C4-2B (cell line): ENCODE measurements around the gene CHST14.
A peak's percentile ranks its signal among the peaks of the same experiment; 100 is the strongest.

Experiments used
- H3K27ac ChIP-seq: fragments of 450-650 bp; 2 replicates; pipeline ENCODE4 v1.5.1; 2017
- ZFX ChIP-seq: fragments of 450-650 bp; IDR thresholded peaks from 2 replicates; pipeline ENCODE4 v1.6.1; 2017
- TF ChIP-seq, protein P1 (sequence below): fragments of 450-650 bp; conservative IDR thresholded peaks from 2 replicates; pipeline ENCODE4 v1.5.1; 2017; ENCODE audit warnings: mild to moderate bottlenecking

CHST14 gene

DNA sequence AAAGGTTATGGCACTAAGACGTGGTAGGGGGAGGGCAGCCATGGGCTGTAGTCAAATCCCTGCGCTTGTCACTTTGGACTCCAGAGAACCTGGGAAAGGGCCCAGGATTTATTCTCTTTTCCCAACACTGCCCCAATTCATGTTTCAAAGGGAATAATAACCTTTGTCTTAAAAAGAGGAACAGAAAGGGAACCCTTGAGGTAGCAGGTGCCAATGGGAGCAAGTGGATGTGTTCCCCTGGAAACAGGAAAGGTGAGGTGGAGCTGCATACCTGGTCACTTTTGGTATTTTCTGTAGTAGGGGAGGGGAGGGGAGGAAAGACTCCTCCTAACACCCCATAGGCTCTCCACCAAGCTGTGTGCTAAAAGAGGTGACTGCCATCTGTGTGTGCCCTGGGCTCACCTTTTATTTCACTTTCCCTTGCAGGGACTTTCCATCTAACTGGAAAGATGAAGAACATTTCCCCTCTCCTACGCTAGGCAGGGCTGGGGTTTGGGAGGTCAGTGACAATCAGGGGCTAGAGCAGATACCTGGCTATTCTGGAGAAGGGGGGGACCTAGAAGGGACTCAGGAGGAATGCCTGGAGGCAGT, 6.1 kb upstream of the CHST14 start:
- TF ChIP-seq, protein P1, sequence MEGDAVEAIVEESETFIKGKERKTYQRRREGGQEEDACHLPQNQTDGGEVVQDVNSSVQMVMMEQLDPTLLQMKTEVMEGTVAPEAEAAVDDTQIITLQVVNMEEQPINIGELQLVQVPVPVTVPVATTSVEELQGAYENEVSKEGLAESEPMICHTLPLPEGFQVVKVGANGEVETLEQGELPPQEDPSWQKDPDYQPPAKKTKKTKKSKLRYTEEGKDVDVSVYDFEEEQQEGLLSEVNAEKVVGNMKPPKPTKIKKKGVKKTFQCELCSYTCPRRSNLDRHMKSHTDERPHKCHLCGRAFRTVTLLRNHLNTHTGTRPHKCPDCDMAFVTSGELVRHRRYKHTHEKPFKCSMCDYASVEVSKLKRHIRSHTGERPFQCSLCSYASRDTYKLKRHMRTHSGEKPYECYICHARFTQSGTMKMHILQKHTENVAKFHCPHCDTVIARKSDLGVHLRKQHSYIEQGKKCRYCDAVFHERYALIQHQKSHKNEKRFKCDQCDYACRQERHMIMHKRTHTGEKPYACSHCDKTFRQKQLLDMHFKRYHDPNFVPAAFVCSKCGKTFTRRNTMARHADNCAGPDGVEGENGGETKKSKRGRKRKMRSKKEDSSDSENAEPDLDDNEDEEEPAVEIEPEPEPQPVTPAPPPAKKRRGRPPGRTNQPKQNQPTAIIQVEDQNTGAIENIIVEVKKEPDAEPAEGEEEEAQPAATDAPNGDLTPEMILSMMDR, result no peak
- TF ChIP-seq ZFX, result no peak
- no peak overlapping the region for H3K27ac ChIP-seq

DNA sequence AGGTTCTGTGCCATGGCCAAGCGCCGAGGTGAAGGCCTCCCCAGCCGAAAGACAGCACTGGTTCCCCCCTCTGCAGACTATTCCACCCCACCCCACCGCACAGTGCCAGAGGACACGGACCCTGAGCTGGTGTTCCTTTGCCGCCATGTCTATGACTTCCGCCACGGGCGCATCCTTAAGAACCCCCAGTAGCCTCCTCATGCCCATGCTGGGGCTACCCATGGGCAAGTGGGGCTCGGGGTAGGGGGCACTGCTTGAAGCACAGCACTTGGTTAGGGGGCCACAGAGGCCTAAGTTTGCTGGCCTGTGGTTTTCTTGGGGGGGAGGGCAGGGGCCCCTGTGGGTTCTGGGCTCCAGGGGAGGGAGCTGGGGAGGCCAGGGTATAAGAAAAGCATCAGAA, 4.8 kb upstream of the CHST14 start:
- TF ChIP-seq, protein P1, result no peak
- no peak for TF ChIP-seq ZFX
- no peak overlapping the region for H3K27ac ChIP-seq

DNA sequence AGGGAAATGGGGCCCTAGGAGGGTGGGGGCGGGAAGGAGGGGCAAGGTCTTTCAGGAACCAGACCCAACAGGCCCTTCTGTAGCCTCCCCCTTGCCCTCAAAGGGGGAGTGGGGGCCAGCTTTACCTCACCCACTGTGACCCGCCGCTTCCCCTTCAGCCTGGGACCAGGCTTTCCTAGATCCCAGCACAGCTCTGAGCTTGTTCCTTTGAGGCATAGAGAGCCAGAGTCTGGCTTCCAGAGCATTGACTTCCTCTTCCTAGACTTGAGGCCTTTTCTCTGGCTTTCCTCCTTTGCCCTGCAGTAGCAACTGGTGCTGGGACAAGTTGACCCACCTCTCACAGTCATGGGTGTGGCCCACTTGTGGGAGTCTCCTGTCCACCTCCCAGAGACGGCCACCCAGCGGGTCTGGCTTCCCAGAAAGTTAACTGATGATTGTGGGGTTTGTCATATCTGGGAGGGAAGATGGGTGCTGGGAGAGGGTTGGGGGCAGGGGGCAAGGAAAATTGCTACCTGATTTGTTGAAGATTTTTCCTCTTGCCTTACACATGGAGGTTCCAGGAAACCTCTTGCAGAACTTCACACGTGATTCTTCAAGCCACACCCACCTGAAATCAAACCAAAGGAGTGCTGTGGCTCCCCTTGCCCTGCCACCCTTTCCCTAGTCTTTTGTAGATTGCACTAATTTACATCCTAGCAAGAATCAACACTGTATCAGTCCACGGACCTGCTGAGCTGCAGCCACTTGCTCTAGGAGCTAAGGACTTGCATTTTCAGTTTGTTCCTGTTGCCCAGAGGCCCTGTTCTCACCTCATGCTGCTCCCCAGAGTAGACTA, 4.1 kb upstream of the CHST14 start:
- H3K27ac ChIP-seq, result no peak overlapping the region
- TF ChIP-seq ZFX, result no peak
- TF ChIP-seq, protein P1, result no peak

DNA sequence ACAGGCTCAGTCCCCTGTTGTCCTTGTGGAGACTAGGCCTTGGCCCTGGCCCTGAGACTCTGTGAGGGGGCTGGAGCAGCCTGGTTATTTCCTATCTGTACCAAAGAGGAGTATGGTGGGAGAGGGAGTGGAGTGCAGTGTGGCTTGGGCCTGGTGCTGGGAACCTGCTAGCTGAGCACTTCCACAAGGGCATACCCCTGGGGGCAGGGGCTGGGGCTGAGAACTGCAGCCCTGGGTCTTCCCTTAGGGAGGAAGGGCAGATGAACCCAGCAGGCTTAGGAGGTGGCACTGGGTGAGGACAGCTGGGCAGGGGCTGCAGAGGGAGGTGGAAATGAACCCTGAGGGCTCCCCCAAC, 3.5 kb upstream of the CHST14 start:
- no peak overlapping the region for H3K27ac ChIP-seq

DNA sequence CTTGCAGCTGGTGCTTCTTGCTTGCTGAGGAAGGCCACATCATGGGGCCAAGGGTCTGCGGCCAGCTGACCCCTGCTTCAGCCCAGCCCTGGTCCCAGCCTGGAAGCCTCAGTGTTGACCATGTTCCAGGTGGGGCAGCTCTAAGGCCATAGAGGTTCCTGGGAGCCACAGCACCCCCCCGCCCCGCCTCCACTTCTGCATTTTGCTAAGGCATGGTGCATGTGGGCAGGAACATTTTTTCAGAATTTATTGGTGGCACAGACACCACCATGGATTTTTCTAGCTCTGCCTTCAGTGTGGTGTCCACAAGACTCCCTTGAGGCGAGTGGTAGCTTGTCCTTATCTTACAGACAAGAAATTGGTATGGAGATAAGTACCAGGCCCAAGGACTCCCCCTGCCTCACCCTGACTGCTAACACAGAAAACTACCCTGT, 1.9 kb upstream of the CHST14 start:
- H3K27ac ChIP-seq, result no peak overlapping the region
- TF ChIP-seq ZFX, result no peak

More for the DNA sequence above, 3.5 kb upstream of the CHST14 start:
- no peak for TF ChIP-seq ZFX
- TF ChIP-seq, protein P1, result no peak

DNA sequence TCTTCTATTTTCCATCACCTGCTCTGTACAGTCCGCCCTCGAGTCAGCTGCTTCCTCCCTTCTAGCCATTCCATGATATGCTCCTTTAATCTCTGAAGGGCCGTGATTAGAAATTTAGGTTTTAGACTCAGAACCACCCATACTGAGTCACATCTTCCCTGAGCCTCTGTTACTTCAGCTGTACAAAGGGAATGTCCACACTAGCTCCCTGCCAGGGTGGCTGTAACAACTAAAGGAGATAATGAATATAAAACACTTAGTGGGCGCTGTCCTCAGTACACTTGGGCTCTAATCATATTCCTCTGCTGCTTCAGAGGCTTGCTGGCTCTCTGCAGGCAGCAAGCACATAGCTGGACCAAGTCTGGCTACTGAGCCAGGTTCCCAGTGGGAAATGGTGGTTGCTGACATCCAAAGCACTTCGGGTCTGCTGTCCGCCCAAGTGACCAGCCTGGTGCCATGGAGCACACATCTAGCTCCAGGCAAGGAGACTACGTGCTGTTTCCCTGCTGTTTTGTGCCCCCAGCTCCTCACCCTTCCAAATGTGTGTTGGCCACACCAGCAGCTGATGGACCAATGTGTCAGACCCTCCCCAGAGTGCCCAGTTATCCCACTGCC, 901 bp upstream of the CHST14 start:
- H3K27ac ChIP-seq, result peak overlapping the region; percentile 86
- TF ChIP-seq, protein P1, result no peak
- no peak for TF ChIP-seq ZFX

DNA sequence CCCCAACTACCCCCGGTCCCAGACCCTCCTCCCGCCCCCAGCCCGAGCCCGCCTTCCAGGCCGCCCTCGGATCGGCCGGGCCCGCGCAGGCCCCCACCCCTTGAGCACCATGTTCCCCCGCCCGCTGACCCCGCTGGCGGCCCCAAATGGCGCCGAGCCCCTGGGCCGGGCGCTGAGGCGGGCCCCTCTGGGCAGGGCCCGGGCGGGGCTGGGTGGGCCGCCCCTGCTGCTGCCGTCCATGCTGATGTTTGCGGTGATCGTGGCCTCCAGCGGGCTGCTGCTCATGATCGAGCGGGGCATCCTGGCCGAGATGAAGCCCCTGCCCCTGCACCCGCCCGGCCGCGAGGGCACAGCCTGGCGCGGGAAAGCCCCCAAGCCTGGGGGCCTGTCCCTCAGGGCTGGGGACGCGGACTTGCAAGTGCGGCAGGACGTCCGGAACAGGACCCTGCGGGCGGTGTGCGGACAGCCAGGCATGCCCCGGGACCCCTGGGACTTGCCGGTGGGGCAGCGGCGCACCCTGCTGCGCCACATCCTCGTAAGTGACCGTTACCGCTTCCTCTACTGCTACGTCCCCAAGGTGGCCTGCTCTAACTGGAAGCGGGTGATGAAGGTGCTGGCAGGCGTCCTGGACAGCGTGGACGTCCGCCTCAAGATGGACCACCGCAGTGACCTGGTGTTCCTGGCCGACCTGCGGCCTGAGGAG, 472 bp downstream of the CHST14 start:
- peak overlapping the region; percentile 86 for H3K27ac ChIP-seq
- peak; percentile 68 for TF ChIP-seq ZFX
- TF ChIP-seq, protein P1, result no peak
